ENCODE measurements around the gene GATB. TPM values are rescaled to one million over a fixed set of nuclear protein-coding genes. Genes with fewer than 3 reads are reported as not detected.

Gene GATB
- total and polyA plus RNA-seq, 12 donors = 17.2 to 59.8 (median 36.6) TPM

DNA sequence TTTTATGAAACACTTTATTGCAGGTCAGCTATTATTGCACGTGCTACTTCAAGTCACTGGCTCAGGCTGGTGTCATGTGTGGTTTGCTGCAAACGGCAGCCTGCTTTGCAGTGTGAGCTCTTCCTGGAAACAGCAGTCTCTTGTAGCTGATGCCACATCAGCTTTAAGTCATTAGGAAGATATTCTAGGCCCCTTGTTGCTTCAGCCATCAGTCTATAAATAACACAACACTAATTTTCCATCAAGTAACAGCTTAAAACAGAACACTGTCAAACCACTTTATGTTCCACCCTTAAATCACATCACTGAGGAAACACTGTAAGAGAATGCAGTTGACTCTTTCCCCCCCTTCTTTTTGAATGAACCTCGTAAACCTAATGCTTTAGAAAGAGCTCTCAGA lies 93.8 kb downstream of the GATB start:
- H3K27ac ChIP-seq = no peak overlapping the region
- intact Hi-C loops (cut with DNase I) = no loop called here
- no peak for TF ChIP-seq POLR2A (IDR thresholded peaks at IDR 0.05)
- TF ChIP-seq, protein P1, sequence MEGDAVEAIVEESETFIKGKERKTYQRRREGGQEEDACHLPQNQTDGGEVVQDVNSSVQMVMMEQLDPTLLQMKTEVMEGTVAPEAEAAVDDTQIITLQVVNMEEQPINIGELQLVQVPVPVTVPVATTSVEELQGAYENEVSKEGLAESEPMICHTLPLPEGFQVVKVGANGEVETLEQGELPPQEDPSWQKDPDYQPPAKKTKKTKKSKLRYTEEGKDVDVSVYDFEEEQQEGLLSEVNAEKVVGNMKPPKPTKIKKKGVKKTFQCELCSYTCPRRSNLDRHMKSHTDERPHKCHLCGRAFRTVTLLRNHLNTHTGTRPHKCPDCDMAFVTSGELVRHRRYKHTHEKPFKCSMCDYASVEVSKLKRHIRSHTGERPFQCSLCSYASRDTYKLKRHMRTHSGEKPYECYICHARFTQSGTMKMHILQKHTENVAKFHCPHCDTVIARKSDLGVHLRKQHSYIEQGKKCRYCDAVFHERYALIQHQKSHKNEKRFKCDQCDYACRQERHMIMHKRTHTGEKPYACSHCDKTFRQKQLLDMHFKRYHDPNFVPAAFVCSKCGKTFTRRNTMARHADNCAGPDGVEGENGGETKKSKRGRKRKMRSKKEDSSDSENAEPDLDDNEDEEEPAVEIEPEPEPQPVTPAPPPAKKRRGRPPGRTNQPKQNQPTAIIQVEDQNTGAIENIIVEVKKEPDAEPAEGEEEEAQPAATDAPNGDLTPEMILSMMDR (IDR thresholded peaks at IDR 0.05) = no peak
- WGBS, 4 donors = 63 to 74% (median 70%) methylated on average over 3 of the region's 3 CpGs
- no peak overlapping the region for H3K4me3 ChIP-seq
- no peaks in the 10 kb centered on the region for H3K36me3 ChIP-seq (replicated peaks in 1 of 2)
- H3K27me3 ChIP-seq = no peaks in the 10 kb centered on the region
- peaks cover 0 to 4% of the 10 kb centered on the region in 2 donors for H3K4me1 ChIP-seq (replicated peaks in 1 of 2)
- no peak for DNase-seq
- no peaks in the 10 kb centered on the region for H3K9me3 ChIP-seq (replicated peaks in 1 of 3)

- no peak for DNase-seq
- Histone ChIP-seq H3K9me3 (replicated peaks in 1 of 3) (no peaks in the 10 kb centered on the region), H3K27me3 (no peaks in the 10 kb centered on the region), H3K27ac (no peak overlapping the region), H3K4me1 (replicated peaks in 1 of 2) (no peaks in the 10 kb centered on the region), H3K4me3 (no peak overlapping the region), H3K36me3 (replicated peaks in 1 of 2) (no peaks in the 10 kb centered on the region)
- intact Hi-C loops (cut with DNase I) = no loop called here
- 82 to 93% (median 89%) methylated on average over 3 to 5 of the region's 5 CpGs for WGBS, 4 donors
- TF ChIP-seq POLR2A (IDR thresholded peaks at IDR 0.05) = no peak
- TF ChIP-seq, protein P1 (IDR thresholded peaks at IDR 0.05) = no peak
These were observed 94.3 kb downstream of the GATB start for GRCh38 chr4:151666501-151666900.

DNA sequence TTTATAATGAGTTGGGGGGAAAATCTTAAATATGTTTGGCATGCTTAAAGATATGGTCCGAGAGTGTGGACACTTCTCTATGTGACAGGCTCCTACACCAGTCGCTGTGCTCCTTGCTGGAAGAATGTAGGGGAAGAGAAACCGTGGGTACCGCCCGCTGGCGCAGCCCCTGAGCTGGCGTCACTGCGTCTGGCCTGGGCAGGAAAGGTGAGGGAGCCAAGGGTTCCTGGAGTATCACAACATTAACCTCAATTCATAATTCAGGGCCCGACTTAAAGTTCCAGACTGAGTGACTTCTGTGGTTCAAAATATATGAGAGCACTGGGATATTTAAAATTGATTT lies 95.1 kb downstream of the GATB start:
- no peak overlapping the region for H3K4me3 ChIP-seq
- no peaks in the 10 kb centered on the region for H3K27me3 ChIP-seq
- DNase-seq = no peak
- WGBS, 4 donors = 92 to 96% (median 95%) methylated on average over 8 to 9 of the region's 9 CpGs
- H3K9me3 ChIP-seq (replicated peaks in 1 of 3) = no peaks in the 10 kb centered on the region
- H3K4me1 ChIP-seq (replicated peaks in 1 of 2) = no peaks in the 10 kb centered on the region
- intact Hi-C loops (cut with DNase I) = no loop called here
- H3K27ac ChIP-seq = no peak overlapping the region
- H3K36me3 ChIP-seq (replicated peaks in 1 of 2) = no peaks in the 10 kb centered on the region
- TF ChIP-seq POLR2A (IDR thresholded peaks at IDR 0.05) = no peak
- TF ChIP-seq, protein P1 (IDR thresholded peaks at IDR 0.05) = no peak

GRCh38 chr4:151665022-151665784 lies 95.6 kb downstream of the GATB start:
- Histone ChIP-seq H3K27ac (no peak overlapping the region), H3K36me3 (replicated peaks in 1 of 2) (no peaks in the 10 kb centered on the region), H3K27me3 (no peaks in the 10 kb centered on the region), H3K9me3 (replicated peaks in 1 of 3) (no peaks in the 10 kb centered on the region), H3K4me3 (no peak overlapping the region), H3K4me1 (replicated peaks in 1 of 2) (peaks cover 0 to under 1% of the 10 kb centered on the region in 2 donors)
- 90 to 95% (median 90%) methylated on average over 12 of the region's 12 CpGs for WGBS, 4 donors
- intact Hi-C loops (cut with DNase I) = no loop called here
- no peak for DNase-seq
- TF ChIP-seq, protein P1 (IDR thresholded peaks at IDR 0.05) = no peak

All from adrenal gland (tissue), 12 donors.